Activated T-cell treated with anti-CD3 and anti-CD28 coated beads, Interleukin-2, amount 50 U/mL, for 4 hours (primary cell): ENCODE measurements around the gene SPATS2L. TPM values are rescaled to one million over a fixed set of nuclear protein-coding genes. Genes with fewer than 3 reads are reported as not detected.

Experiments
- ATAC-seq, 2 donors: fragments of 200-7000 bp; cut with Tn5 transposase; one replicate each; pipeline ENCODE4 v1.10.0; 2021
- DNase-seq: peaks from one replicate; pipeline ENCODE4 v3.0.0-alpha.2; 2020
- H3K27me3 Mint-ChIP-seq: one replicate; pipeline ENCODE4 v1.8.0; 2021; ENCODE audit warnings: low read depth, mixed read lengths
- H3K36me3 Mint-ChIP-seq: one replicate; pipeline ENCODE4 v1.8.0; 2022; ENCODE audit warnings: mixed read lengths; ENCODE audit not compliant: insufficient read depth
- H3K4me1 Mint-ChIP-seq: one replicate; pipeline ENCODE4 v1.8.0; 2021; ENCODE audit warnings: low read depth, mixed read lengths
- H3K4me3 Mint-ChIP-seq: one replicate; pipeline ENCODE4 v1.8.0; 2021; ENCODE audit warnings: mild to moderate bottlenecking, moderate library complexity, mixed read lengths
- H3K9me3 Mint-ChIP-seq: one replicate; pipeline ENCODE4 v1.8.0; 2021; ENCODE audit warnings: mixed read lengths
- total RNA-seq, 3 donors: library from RNA; stranded (reverse); gene quantifications; one replicate each; pipeline ENCODE4 v1.2.1, GENCODE V29; 2021

Gene SPATS2L
- total RNA-seq, 3 donors from 2014 or later, result 6.6 to 9.5 (median 8.8) TPM

DNA sequence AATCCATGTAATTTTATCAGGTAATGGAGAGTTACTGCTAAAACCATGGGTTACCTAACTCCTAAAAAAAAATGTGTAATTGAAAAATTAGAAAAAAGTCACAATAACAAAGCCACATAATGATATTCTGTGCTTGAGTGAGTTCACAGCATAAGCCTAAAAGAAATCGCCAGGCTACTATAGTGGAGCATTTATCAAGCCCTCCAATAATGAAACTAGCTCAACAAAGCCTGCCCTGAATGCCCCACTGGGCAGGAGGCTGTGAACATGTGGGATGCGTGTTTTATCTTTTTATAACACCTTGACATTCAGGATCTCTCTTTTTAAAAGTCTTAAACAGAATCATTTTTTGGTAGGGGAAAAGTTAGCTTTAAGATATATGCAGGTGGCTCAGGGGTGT, 117.0 kb downstream of the SPATS2L start:
- Mint-ChIP-seq H3K36me3 (peaks cover 6% of the 10 kb centered on the region), H3K4me3 (no peak overlapping the region), H3K27me3 (no peaks in the 10 kb centered on the region), H3K4me1 (peaks cover 5% of the 10 kb centered on the region), H3K9me3 (no peaks in the 10 kb centered on the region)
- no peak for DNase-seq
- no peak for ATAC-seq

- H3K27me3 Mint-ChIP-seq, result no peaks in the 10 kb centered on the region
- no peaks in the 10 kb centered on the region for H3K9me3 Mint-ChIP-seq
- H3K4me3 Mint-ChIP-seq, result no peak overlapping the region
- H3K4me1 Mint-ChIP-seq, result peaks cover 5% of the 10 kb centered on the region
- DNase-seq (no peak), ATAC-seq (no peak)
- H3K36me3 Mint-ChIP-seq, result peaks cover 2% of the 10 kb centered on the region
Observed at GRCh38 chr2:200425026-200425821, 118.7 kb downstream of the SPATS2L start.

DNA sequence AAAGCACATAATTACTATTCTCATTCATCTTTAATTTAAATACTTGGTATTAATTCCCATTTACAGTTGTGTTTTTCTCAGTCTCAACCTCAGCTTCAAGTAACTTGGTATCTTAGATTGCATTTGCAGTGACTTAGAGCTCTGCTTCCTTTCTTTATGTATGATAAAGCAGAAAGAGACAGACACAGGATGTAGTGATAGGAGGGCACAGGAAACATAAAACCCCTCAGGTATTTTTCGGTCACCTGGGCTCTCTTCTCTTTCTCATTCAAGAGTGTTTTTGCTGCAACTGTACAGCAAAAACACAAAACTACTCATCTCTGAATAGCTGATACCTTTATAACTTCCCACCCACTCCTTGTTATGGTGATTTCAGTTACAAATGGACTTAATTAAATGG, 120.3 kb downstream of the SPATS2L start:
- Mint-ChIP-seq H3K36me3 (peaks cover 2% of the 10 kb centered on the region), H3K4me1 (peaks cover 5% of the 10 kb centered on the region), H3K9me3 (no peaks in the 10 kb centered on the region), H3K27me3 (no peaks in the 10 kb centered on the region), H3K4me3 (no peak overlapping the region)
- ATAC-seq (no peak), DNase-seq (no peak)

GRCh38 chr2:200428961-200429665, 122.6 kb downstream of the SPATS2L start:
- no peaks in the 10 kb centered on the region for H3K27me3 Mint-ChIP-seq
- H3K9me3 Mint-ChIP-seq, result no peaks in the 10 kb centered on the region
- no peak for DNase-seq
- H3K4me1 Mint-ChIP-seq, result peaks cover 5% of the 10 kb centered on the region
- ATAC-seq, result no peak
- H3K36me3 Mint-ChIP-seq, result peaks cover 2% of the 10 kb centered on the region
- no peak overlapping the region for H3K4me3 Mint-ChIP-seq

DNA sequence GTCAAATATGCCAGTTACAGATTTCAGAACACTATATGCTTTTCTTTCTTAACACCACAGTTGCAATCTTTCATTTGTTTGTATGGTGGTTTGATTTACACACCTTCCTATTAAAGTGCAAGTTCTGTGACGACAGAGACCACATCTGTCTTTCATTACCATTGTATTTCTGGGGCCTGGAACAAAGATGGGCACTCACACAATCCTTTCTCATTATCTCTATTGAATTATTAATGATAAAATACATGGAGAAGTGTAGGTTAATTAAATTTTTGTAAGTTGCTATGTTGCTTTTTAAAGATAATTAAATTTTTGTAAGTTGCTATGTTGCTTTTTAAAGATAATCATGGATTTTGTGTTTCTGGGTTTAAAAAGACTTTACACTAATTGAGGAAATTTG, 123.5 kb downstream of the SPATS2L start:
- Mint-ChIP-seq H3K27me3 (no peaks in the 10 kb centered on the region), H3K9me3 (no peaks in the 10 kb centered on the region), H3K4me1 (peaks cover 5% of the 10 kb centered on the region), H3K4me3 (no peak overlapping the region), H3K36me3 (peaks cover 2% of the 10 kb centered on the region)
- no peak for ATAC-seq
- DNase-seq, result no peak

GRCh38 chr2:200431996-200432705, 125.7 kb downstream of the SPATS2L start:
- Mint-ChIP-seq H3K36me3 (peaks cover 2% of the 10 kb centered on the region), H3K9me3 (peaks cover 6% of the 10 kb centered on the region), H3K4me3 (no peak overlapping the region), H3K4me1 (no peaks in the 10 kb centered on the region), H3K27me3 (no peaks in the 10 kb centered on the region)
- no peak for DNase-seq
- no peak for ATAC-seq

GRCh38 chr2:200435379-200435778, 128.9 kb downstream of the SPATS2L start:
- Mint-ChIP-seq H3K27me3 (no peaks in the 10 kb centered on the region), H3K9me3 (peaks cover 6% of the 10 kb centered on the region), H3K4me3 (no peak overlapping the region), H3K36me3 (peaks cover 2% of the 10 kb centered on the region), H3K4me1 (no peaks in the 10 kb centered on the region)
- DNase-seq (no peak), ATAC-seq (no peak)

GRCh38 chr2:200438251-200438650, 131.8 kb downstream of the SPATS2L start:
- peaks cover 7% of the 10 kb centered on the region for H3K36me3 Mint-ChIP-seq
- H3K9me3 Mint-ChIP-seq, result peaks cover 6% of the 10 kb centered on the region
- no peaks in the 10 kb centered on the region for H3K4me1 Mint-ChIP-seq
- H3K27me3 Mint-ChIP-seq, result no peaks in the 10 kb centered on the region
- ATAC-seq, result no peak
- H3K4me3 Mint-ChIP-seq, result no peak overlapping the region
- DNase-seq, result no peak

GRCh38 chr2:200438846-200439245, 132.4 kb downstream of the SPATS2L start:
- peaks cover 7% of the 10 kb centered on the region for H3K36me3 Mint-ChIP-seq
- DNase-seq, result no peak
- H3K4me1 Mint-ChIP-seq, result no peaks in the 10 kb centered on the region
- H3K27me3 Mint-ChIP-seq, result no peaks in the 10 kb centered on the region
- no peak overlapping the region for H3K4me3 Mint-ChIP-seq
- peaks cover 6% of the 10 kb centered on the region for H3K9me3 Mint-ChIP-seq
- ATAC-seq, result no peak

- Mint-ChIP-seq H3K36me3 (peaks cover 7% of the 10 kb centered on the region), H3K9me3 (peaks cover 6% of the 10 kb centered on the region), H3K27me3 (no peaks in the 10 kb centered on the region), H3K4me1 (no peaks in the 10 kb centered on the region), H3K4me3 (no peak overlapping the region)
- ATAC-seq, result no peak
- DNase-seq, result no peak
Observed at GRCh38 chr2:200439981-200440380, 133.5 kb downstream of the SPATS2L start.

- H3K9me3 Mint-ChIP-seq, result no peaks in the 10 kb centered on the region
- peaks cover 7% of the 10 kb centered on the region for H3K4me1 Mint-ChIP-seq
- ATAC-seq, result no peak
- no peak for DNase-seq
- no peaks in the 10 kb centered on the region for H3K27me3 Mint-ChIP-seq
- peaks cover 7% of the 10 kb centered on the region for H3K36me3 Mint-ChIP-seq
- H3K4me3 Mint-ChIP-seq, result no peak overlapping the region
Observed at GRCh38 chr2:200442471-200442870, 136.0 kb downstream of the SPATS2L start.

GRCh38 chr2:200443376-200443775, 136.9 kb downstream of the SPATS2L start:
- Mint-ChIP-seq H3K4me1 (peaks cover 7% of the 10 kb centered on the region), H3K4me3 (no peak overlapping the region), H3K27me3 (no peaks in the 10 kb centered on the region), H3K36me3 (peaks cover 7% of the 10 kb centered on the region), H3K9me3 (no peaks in the 10 kb centered on the region)
- ATAC-seq (no peak), DNase-seq (no peak)

GRCh38 chr2:200443916-200444315, 137.4 kb downstream of the SPATS2L start:
- Mint-ChIP-seq H3K4me1 (peaks cover 10% of the 10 kb centered on the region), H3K4me3 (no peak overlapping the region), H3K36me3 (peaks cover 7% of the 10 kb centered on the region), H3K27me3 (no peaks in the 10 kb centered on the region), H3K9me3 (no peaks in the 10 kb centered on the region)
- DNase-seq, result no peak
- no peak for ATAC-seq

- DNase-seq (no peak), ATAC-seq (no peak)
- H3K27me3 Mint-ChIP-seq, result no peaks in the 10 kb centered on the region
- peaks cover 7% of the 10 kb centered on the region for H3K36me3 Mint-ChIP-seq
- no peak overlapping the region for H3K4me3 Mint-ChIP-seq
- H3K4me1 Mint-ChIP-seq, result peaks cover 10% of the 10 kb centered on the region
- H3K9me3 Mint-ChIP-seq, result no peaks in the 10 kb centered on the region
Observed at GRCh38 chr2:200444530-200444929, 138.0 kb downstream of the SPATS2L start.
